Spleen (tissue), 7 donors: ENCODE results near the gene ANXA8L1.
"Not testable (repeated sequence)": the region's sequence is repeated elsewhere in the genome, so short reads cannot be mapped to it uniquely, and the experiment has no call there.

Experiments used
- CTCF ChIP-seq, 11 experiments: fragments of 200-600 bp in 7 of 11; fragments of 450-650 bp in 4 of 11; sonication (generic) in 4 of 11; IDR thresholded peaks in 8 of 11; conservative IDR thresholded peaks in 3 of 11; 1 replicate in 7 of 11; 2 replicates in 4 of 11; pipeline versions ENCODE4 v1.4.0 to v1.8.0; 2016 to 2021; ENCODE audit warnings: antibody characterized with exemption in 11 of 11, inconsistent platforms in 4 of 11, mild to moderate bottlenecking in 1 of 11
- POLR2A ChIP-seq, 3 donors: fragments of 450-650 bp; IDR thresholded peaks; one replicate each; pipeline ENCODE4 v1.5.1; 2017; ENCODE audit warnings: antibody characterized with exemption in 3 of 3, mild to moderate bottlenecking in 1 of 3
- POLR2AphosphoS5 ChIP-seq, 3 donors: sonication (generic); formaldehyde crosslinking; IDR thresholded peaks; one replicate each; pipeline ENCODE4 v1.5.1; 2017; ENCODE audit warnings: antibody characterized with exemption in 3 of 3
- donor health status: DM: no; HTN: no; CAD: no; lungs with moderate emphysema.
- donor health status: DM: no; HTN: no; CAD: no.
- donor health status: DM: no; HTN: no; CAD: no.

GRCh38 chr10:46412665-46413064 lies 37.1 kb downstream of the ANXA8L1 start:
- not testable (repeated sequence) for TF ChIP-seq CTCF (IDR thresholded peaks at IDR 0.05 in 8 of 11, conservative IDR thresholded peaks at IDR 0.05 in 3 of 11); POLR2A (IDR thresholded peaks at IDR 0.05); POLR2AphosphoS5 (IDR thresholded peaks at IDR 0.05)
